Endothelial cell of umbilical vein (primary cell): Measurements from ENCODE around the gene CLEC2L.

ENCODE experiments used
- CTCF ChIP-seq, 2 donors: IDR thresholded peaks; 1 replicate in 1 of 2; 2 replicates in 1 of 2; pipeline ENCODE4 v1.5.1; 2011; ENCODE audit warnings: low read length in 2 of 2, mild to moderate bottlenecking in 2 of 2, moderate library complexity in 2 of 2, control low read depth in 1 of 2, inconsistent platforms in 1 of 2, low read depth in 1 of 2; ENCODE audit not compliant: insufficient read depth in 1 of 2; ENCODE audit errors: extremely low read depth in 1 of 2
- EZH2 ChIP-seq: IDR thresholded peaks from 2 replicates; pipeline ENCODE4 v1.6.1; 2012; ENCODE audit warnings: borderline replicate concordance, low read depth, mild to moderate bottlenecking, moderate library complexity, low read length, inconsistent platforms; ENCODE audit not compliant: severe bottlenecking
- JUN ChIP-seq: IDR thresholded peaks from 2 replicates; pipeline ENCODE4 v1.6.1; 2011; ENCODE audit warnings: borderline replicate concordance, low read depth; ENCODE audit not compliant: insufficient read length, insufficient read depth
- MYC ChIP-seq: IDR thresholded peaks from one replicate; pipeline ENCODE4 v1.6.1; 2011; ENCODE audit warnings: mild to moderate bottlenecking, low read depth, low read length
- POLR2A ChIP-seq: IDR thresholded peaks from 2 replicates; pipeline ENCODE4 v1.6.1; 2012; ENCODE audit warnings: low read depth, mild to moderate bottlenecking, control low read depth, low read length
- POLR2AphosphoS5 ChIP-seq: IDR thresholded peaks from 2 replicates; pipeline ENCODE4 v1.6.1; 2012; ENCODE audit warnings: low read depth, mild to moderate bottlenecking, control low read depth, low read length, moderate library complexity; ENCODE audit not compliant: insufficient read depth
- TF ChIP-seq, protein P1 (sequence below): IDR thresholded peaks from 2 replicates; pipeline ENCODE4 v1.6.1; 2011; ENCODE audit not compliant: insufficient read depth, insufficient read length

- TF ChIP-seq CTCF (IDR thresholded peaks at IDR 0.05; ENCODE audit: extremely low read depth in 1 of 2, insufficient read depth in 1 of 2, low read depth in 1 of 2, low read length in 2 of 2): no peak
- TF ChIP-seq POLR2A: no peak
- TF ChIP-seq POLR2AphosphoS5: no peak
- TF ChIP-seq JUN: no peak
- TF ChIP-seq EZH2: no peak
- no peak for TF ChIP-seq MYC
- TF ChIP-seq, protein P1, sequence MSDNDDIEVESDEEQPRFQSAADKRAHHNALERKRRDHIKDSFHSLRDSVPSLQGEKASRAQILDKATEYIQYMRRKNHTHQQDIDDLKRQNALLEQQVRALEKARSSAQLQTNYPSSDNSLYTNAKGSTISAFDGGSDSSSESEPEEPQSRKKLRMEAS: no peak
Measured at GRCh38 chr7:139532636-139533155, 9.2 kb downstream of the CLEC2L start.
